H9 (cell line): ENCODE data around the gene IP6K3. TPM values are rescaled to one million over a fixed set of nuclear protein-coding genes. Genes with fewer than 3 reads are reported as not detected.

Experiments
- DNase-seq: peaks from one replicate; pipeline ENCODE4 v3.0.0-alpha.2; 2017
- H2AFZ ChIP-seq: one replicate; pipeline ENCODE4 v1.6.1; 2013; ENCODE audit warnings: mild to moderate bottlenecking, low read length, control low read depth, moderate library complexity
- H2AK5ac ChIP-seq: 2 replicates; pipeline ENCODE4 v1.6.1; 2013; ENCODE audit warnings: low read length, control low read depth, mixed read lengths; ENCODE audit not compliant: insufficient read length
- H2BK120ac ChIP-seq: one replicate; pipeline ENCODE4 v1.6.1; 2013; ENCODE audit warnings: low read depth, mild to moderate bottlenecking, low read length, control low read depth, inconsistent platforms; ENCODE audit not compliant: poor library complexity, severe bottlenecking
- H2BK12ac ChIP-seq: 2 replicates; pipeline ENCODE4 v1.6.1; 2013; ENCODE audit warnings: low read length, control low read depth, mixed read lengths, low read depth; ENCODE audit not compliant: insufficient read length
- H2BK15ac ChIP-seq: 2 replicates; pipeline ENCODE4 v1.6.1; 2013; ENCODE audit warnings: low read depth, low read length, control low read depth
- H2BK20ac ChIP-seq: one replicate; pipeline ENCODE4 v1.6.1; 2013; ENCODE audit warnings: low read depth, mild to moderate bottlenecking, low read length, control low read depth, inconsistent platforms; ENCODE audit not compliant: poor library complexity, severe bottlenecking
- H2BK5ac ChIP-seq: 2 replicates; pipeline ENCODE4 v1.6.1; 2013; ENCODE audit warnings: low read length, control low read depth, mixed read lengths; ENCODE audit not compliant: insufficient read length
- H3K14ac ChIP-seq: 2 replicates; pipeline ENCODE4 v1.6.1; 2013; ENCODE audit warnings: low read length, control low read depth; ENCODE audit not compliant: insufficient read depth
- H3K18ac ChIP-seq: 2 replicates; pipeline ENCODE4 v1.6.1; 2013; ENCODE audit warnings: low read depth, mild to moderate bottlenecking, mixed read lengths, low read length, control low read depth; ENCODE audit not compliant: insufficient read length
- H3K23ac ChIP-seq: 2 replicates; pipeline ENCODE4 v1.6.1; 2013; ENCODE audit warnings: low read length, control low read depth, mixed read lengths, low read depth; ENCODE audit not compliant: insufficient read length
- H3K23me2 ChIP-seq: 2 replicates; pipeline ENCODE4 v1.6.1; 2013; ENCODE audit warnings: low read depth, mild to moderate bottlenecking, mixed read lengths, low read length, control low read depth; ENCODE audit not compliant: insufficient read length, poor library complexity, severe bottlenecking
- H3K27ac ChIP-seq: 2 replicates; pipeline ENCODE4 v1.5.1; 2013; ENCODE audit warnings: low read length, control low read depth, mixed read lengths, low read depth; ENCODE audit not compliant: insufficient read length
- H3K27me3 ChIP-seq: 2 replicates; pipeline ENCODE4 v1.6.1; 2013; ENCODE audit warnings: low read length, control low read depth, inconsistent platforms; ENCODE audit not compliant: insufficient read depth
- H3K4ac ChIP-seq: 2 replicates; pipeline ENCODE4 v1.6.1; 2013; ENCODE audit warnings: low read depth, mild to moderate bottlenecking, control low read depth, inconsistent platforms, low read length, moderate library complexity
- H3K4me1 ChIP-seq: 2 replicates; pipeline ENCODE4 v1.6.1; 2013; ENCODE audit warnings: low read length, control low read depth, inconsistent platforms; ENCODE audit not compliant: insufficient read depth
- H3K4me2 ChIP-seq: 2 replicates; pipeline ENCODE4 v1.6.1; 2013; ENCODE audit warnings: low read length, control low read depth, mixed read lengths; ENCODE audit not compliant: insufficient read length, insufficient read depth
- H3K56ac ChIP-seq: 2 replicates; pipeline ENCODE4 v1.6.1; 2013; ENCODE audit warnings: low read depth, mild to moderate bottlenecking, mixed read lengths, low read length, control low read depth; ENCODE audit not compliant: insufficient read length
- H3K79me1 ChIP-seq: 2 replicates; pipeline ENCODE4 v1.6.1; 2013; ENCODE audit warnings: low read depth, mild to moderate bottlenecking, moderate library complexity, low read length, control low read depth, inconsistent platforms; ENCODE audit not compliant: insufficient read depth, poor library complexity, severe bottlenecking
- H3K79me2 ChIP-seq: 2 replicates; pipeline ENCODE4 v1.6.1; 2013; ENCODE audit warnings: low read length, control low read depth, inconsistent platforms; ENCODE audit not compliant: insufficient read depth
- H3K9ac ChIP-seq: 2 replicates; pipeline ENCODE4 v1.6.1; 2013; ENCODE audit warnings: low read length, control low read depth, mixed read lengths; ENCODE audit not compliant: insufficient read length; ENCODE audit errors: extremely low read depth
- H3K9me3 ChIP-seq: one replicate; pipeline ENCODE4 v1.6.1; 2013; ENCODE audit warnings: low read depth, low read length, inconsistent platforms; ENCODE audit not compliant: control insufficient read depth
- H3T11ph ChIP-seq: one replicate; pipeline ENCODE4 v1.6.1; 2013; ENCODE audit warnings: mild to moderate bottlenecking, low read length, control low read depth, inconsistent platforms
- H4K20me1 ChIP-seq: one replicate; pipeline ENCODE4 v1.6.1; 2013; ENCODE audit not compliant: control insufficient read depth, insufficient read length, insufficient read depth
- H4K5ac ChIP-seq: 2 replicates; pipeline ENCODE4 v1.6.1; 2013; ENCODE audit warnings: low read depth, mild to moderate bottlenecking, mixed read lengths, low read length, control low read depth; ENCODE audit not compliant: insufficient read length
- H4K8ac ChIP-seq: replicated peaks from 2 replicates; pipeline ENCODE4 v1.6.1; 2013; ENCODE audit warnings: low read length, control low read depth, mixed read lengths, low read depth; ENCODE audit not compliant: insufficient read length
- H4K91ac ChIP-seq: 2 replicates; pipeline ENCODE4 v1.6.1; 2013; ENCODE audit warnings: low read depth, mild to moderate bottlenecking, moderate library complexity, mixed read lengths, low read length, control low read depth; ENCODE audit not compliant: insufficient read length
- H3K27ac Mint-ChIP-seq, 3 experiments: 2 replicates in 2 of 3; 3 replicates in 1 of 3; pipeline ENCODE4 v1.8.0; 2020 to 2021; ENCODE audit warnings: mixed read lengths in 3 of 3, mild to moderate bottlenecking in 1 of 3, moderate library complexity in 1 of 3
- H3K27me3 Mint-ChIP-seq: 2 replicates; pipeline ENCODE4 v1.8.0; 2021; ENCODE audit warnings: low read depth, mild to moderate bottlenecking, moderate library complexity, mixed read lengths
- H3K36me3 Mint-ChIP-seq, 3 experiments: 2 replicates in 2 of 3; 3 replicates in 1 of 3; pipeline ENCODE4 v1.8.0; 2020 to 2021; ENCODE audit warnings: low read depth in 3 of 3, mixed read lengths in 3 of 3; ENCODE audit not compliant: insufficient read depth in 1 of 3
- H3K4me1 Mint-ChIP-seq, 2 experiments: 2 replicates each; pipeline ENCODE4 v1.8.0; 2020; ENCODE audit warnings: mixed read lengths in 2 of 2
- H3K4me3 Mint-ChIP-seq, 2 experiments: 2 replicates in 1 of 2; 3 replicates in 1 of 2; pipeline ENCODE4 v1.8.0; 2020 to 2021; ENCODE audit warnings: mild to moderate bottlenecking in 2 of 2, mixed read lengths in 2 of 2, moderate library complexity in 1 of 2
- H3K9me3 Mint-ChIP-seq, 2 experiments: 2 replicates in 1 of 2; 3 replicates in 1 of 2; pipeline ENCODE4 v1.8.0; 2020; ENCODE audit warnings: mild to moderate bottlenecking in 2 of 2, mixed read lengths in 2 of 2, moderate library complexity in 1 of 2
- CTCF ChIP-seq: fragments of 200-600 bp; sonication (generic); conservative IDR thresholded peaks from 3 replicates; pipeline ENCODE4 v1.8.0; 2021; ENCODE audit warnings: antibody characterized with exemption, mild to moderate bottlenecking
- WGBS: extraction: QIAGEN DNeasy Blood & Tissue Kit; methylation state at CpG from one replicate; pipeline ENCODE4 v1.1.7; 2013; ENCODE audit warnings: missing lambda C conversion rate, low lambda C conversion rate, mixed read lengths; ENCODE audit not compliant: insufficient read length; ENCODE audit errors: extremely low coverage; 5-methylcytosine and 5-hydroxymethylcytosine counted together
- total RNA-seq: library from RNA; stranded (reverse); gene quantifications from 2 replicates; pipeline ENCODE4 v1.2.1, GENCODE V29; 2021

Gene IP6K3
- total RNA-seq, 1 experiment from 2014 or later, result 0.46 TPM

GRCh38 chr6:33763483-33763882 lies 16.8 kb upstream of the IP6K3 start:
- no peak overlapping the region for H3K4me2 ChIP-seq
- H3K56ac ChIP-seq, result no peak overlapping the region
- H3K27ac ChIP-seq, result no peak overlapping the region
- H3K4me1 ChIP-seq, result peaks cover 2% of the 10 kb centered on the region; the same call in 1 of the 2 replicates
- Mint-ChIP-seq H3K4me3 (no peak overlapping the region), H3K27ac (no peak overlapping the region), H3K36me3 (no peaks in the 10 kb centered on the region; a peak in 1 of 7 replicates), H3K27me3 (peaks cover 9% of the 10 kb centered on the region), H3K4me1 (peaks cover 8 to 14% of the 10 kb centered on the region in 2 experiments), H3K9me3 (peaks cover 0 to 3% of the 10 kb centered on the region in 2 experiments; a peak in 2 of 5 replicates)
- no peaks in the 10 kb centered on the region for H4K20me1 ChIP-seq
- no peak overlapping the region for H4K5ac ChIP-seq
- H3K79me1 ChIP-seq, result no peaks in the 10 kb centered on the region
- no peak overlapping the region for H4K8ac ChIP-seq
- no peaks in the 10 kb centered on the region for H3K23me2 ChIP-seq
- no peak overlapping the region for H2BK20ac ChIP-seq
- no peaks in the 10 kb centered on the region for H3K79me2 ChIP-seq
- H2BK120ac ChIP-seq, result no peak overlapping the region
- no peak overlapping the region for H3T11ph ChIP-seq
- no peak overlapping the region for H3K14ac ChIP-seq
- H3K23ac ChIP-seq, result no peak overlapping the region
- H3K18ac ChIP-seq, result no peak overlapping the region
- DNase-seq, result no peak
- H2AFZ ChIP-seq, result no peak overlapping the region
- H3K27me3 ChIP-seq, result no peaks in the 10 kb centered on the region
- H2AK5ac ChIP-seq, result no peak overlapping the region
- no peak overlapping the region for H3K9ac ChIP-seq
- no peak overlapping the region for H3K4ac ChIP-seq
- no CpG with 5 or more reads among the region's 6 CpGs for WGBS
- H2BK5ac ChIP-seq, result no peak overlapping the region
- H2BK15ac ChIP-seq, result no peak overlapping the region
- no peaks in the 10 kb centered on the region for H3K9me3 ChIP-seq
- H2BK12ac ChIP-seq, result no peak overlapping the region
- TF ChIP-seq CTCF, result no peak
- no peak overlapping the region for H4K91ac ChIP-seq
